ENCODE data around the gene SORCS3. TPM values are rescaled to one million over a fixed set of nuclear protein-coding genes. Genes with fewer than 3 reads are reported as not detected.

SORCS3 gene
- total RNA-seq, 1 donor from 2014 or later = not detected

GRCh38 chr10:104780946-104781595 is 140.0 kb downstream of the SORCS3 start:
- H3K4me3 ChIP-seq (ENCODE audit: low read depth, low read length) = no peak overlapping the region
- no peak for DNase-seq (ENCODE audit: low read depth)
- no peaks in the 10 kb centered on the region for H3K36me3 ChIP-seq (ENCODE audit: control insufficient read depth, insufficient read depth, low read length)
- no peaks in the 10 kb centered on the region for H3K27me3 ChIP-seq (ENCODE audit: control insufficient read depth, insufficient read depth, low read length)
- TF ChIP-seq, protein P1, sequence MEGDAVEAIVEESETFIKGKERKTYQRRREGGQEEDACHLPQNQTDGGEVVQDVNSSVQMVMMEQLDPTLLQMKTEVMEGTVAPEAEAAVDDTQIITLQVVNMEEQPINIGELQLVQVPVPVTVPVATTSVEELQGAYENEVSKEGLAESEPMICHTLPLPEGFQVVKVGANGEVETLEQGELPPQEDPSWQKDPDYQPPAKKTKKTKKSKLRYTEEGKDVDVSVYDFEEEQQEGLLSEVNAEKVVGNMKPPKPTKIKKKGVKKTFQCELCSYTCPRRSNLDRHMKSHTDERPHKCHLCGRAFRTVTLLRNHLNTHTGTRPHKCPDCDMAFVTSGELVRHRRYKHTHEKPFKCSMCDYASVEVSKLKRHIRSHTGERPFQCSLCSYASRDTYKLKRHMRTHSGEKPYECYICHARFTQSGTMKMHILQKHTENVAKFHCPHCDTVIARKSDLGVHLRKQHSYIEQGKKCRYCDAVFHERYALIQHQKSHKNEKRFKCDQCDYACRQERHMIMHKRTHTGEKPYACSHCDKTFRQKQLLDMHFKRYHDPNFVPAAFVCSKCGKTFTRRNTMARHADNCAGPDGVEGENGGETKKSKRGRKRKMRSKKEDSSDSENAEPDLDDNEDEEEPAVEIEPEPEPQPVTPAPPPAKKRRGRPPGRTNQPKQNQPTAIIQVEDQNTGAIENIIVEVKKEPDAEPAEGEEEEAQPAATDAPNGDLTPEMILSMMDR (IDR thresholded peaks at IDR 0.05; ENCODE audit: insufficient read depth, low read length, severe bottlenecking) = no peak
- no peak for FAIRE-seq

DNA sequence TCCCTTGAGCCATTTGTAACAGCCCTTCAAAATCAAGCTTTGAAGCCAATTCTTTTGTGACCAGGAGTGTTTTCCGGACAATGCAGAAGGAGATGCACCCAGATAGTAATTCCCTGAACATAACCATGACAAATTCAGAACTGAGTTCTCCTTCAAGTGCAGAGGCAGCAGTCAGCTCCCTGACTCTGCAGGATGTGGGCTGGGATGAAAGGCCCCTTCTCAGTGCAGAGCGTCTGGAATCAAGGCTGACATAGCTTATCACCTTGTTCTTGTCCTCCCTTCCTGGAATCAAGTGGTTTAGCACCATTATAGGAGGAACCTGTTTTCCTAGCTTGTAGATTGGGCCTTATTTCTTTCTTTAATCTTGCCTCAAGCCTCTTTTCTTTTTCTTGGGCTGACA is 143.4 kb downstream of the SORCS3 start:
- DNase-seq (ENCODE audit: low read depth) (no peak), FAIRE-seq (no peak)
- no peaks in the 10 kb centered on the region for H3K27me3 ChIP-seq (ENCODE audit: control insufficient read depth, insufficient read depth, low read length)
- H3K36me3 ChIP-seq (ENCODE audit: control insufficient read depth, insufficient read depth, low read length) = no peaks in the 10 kb centered on the region
- H3K4me3 ChIP-seq (ENCODE audit: low read depth, low read length) = no peak overlapping the region
- TF ChIP-seq, protein P1 (IDR thresholded peaks at IDR 0.05; ENCODE audit: insufficient read depth, low read length, severe bottlenecking) = no peak

GRCh38 chr10:104791471-104791870 is 150.4 kb downstream of the SORCS3 start:
- H3K36me3 ChIP-seq (ENCODE audit: control insufficient read depth, insufficient read depth, low read length) = no peaks in the 10 kb centered on the region
- TF ChIP-seq, protein P1 (IDR thresholded peaks at IDR 0.05; ENCODE audit: insufficient read depth, low read length, severe bottlenecking) = no peak
- DNase-seq (ENCODE audit: low read depth) (no peak), FAIRE-seq (no peak)
- no peak overlapping the region for H3K4me3 ChIP-seq (ENCODE audit: low read depth, low read length)
- no peaks in the 10 kb centered on the region for H3K27me3 ChIP-seq (ENCODE audit: control insufficient read depth, insufficient read depth, low read length)

DNA sequence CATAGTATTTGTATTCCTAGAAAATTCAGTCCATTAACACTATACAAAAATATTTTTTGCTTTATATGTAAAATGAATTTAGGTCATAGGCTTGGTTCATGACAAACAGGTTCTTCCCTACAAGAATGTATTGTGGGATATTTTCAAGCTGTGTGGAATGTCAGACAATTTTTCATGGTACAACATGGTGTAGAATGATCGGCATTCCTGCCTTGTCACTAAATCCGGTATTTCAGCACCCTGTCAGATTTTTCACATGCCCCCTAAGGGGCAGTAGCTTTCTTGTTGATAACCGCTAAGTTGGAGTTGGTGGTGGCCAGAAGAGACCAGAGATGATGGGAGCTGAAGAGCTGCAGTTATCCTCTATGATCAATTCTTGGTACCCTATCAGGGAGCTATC is 154.3 kb downstream of the SORCS3 start:
- Histone ChIP-seq H3K27me3 (ENCODE audit: control insufficient read depth, insufficient read depth, low read length) (no peaks in the 10 kb centered on the region), H3K36me3 (ENCODE audit: control insufficient read depth, insufficient read depth, low read length) (no peaks in the 10 kb centered on the region), H3K4me3 (ENCODE audit: low read depth, low read length) (no peak overlapping the region)
- TF ChIP-seq, protein P1 (IDR thresholded peaks at IDR 0.05; ENCODE audit: insufficient read depth, low read length, severe bottlenecking) = no peak
- DNase-seq (ENCODE audit: low read depth) (no peak), FAIRE-seq (no peak)

DNA sequence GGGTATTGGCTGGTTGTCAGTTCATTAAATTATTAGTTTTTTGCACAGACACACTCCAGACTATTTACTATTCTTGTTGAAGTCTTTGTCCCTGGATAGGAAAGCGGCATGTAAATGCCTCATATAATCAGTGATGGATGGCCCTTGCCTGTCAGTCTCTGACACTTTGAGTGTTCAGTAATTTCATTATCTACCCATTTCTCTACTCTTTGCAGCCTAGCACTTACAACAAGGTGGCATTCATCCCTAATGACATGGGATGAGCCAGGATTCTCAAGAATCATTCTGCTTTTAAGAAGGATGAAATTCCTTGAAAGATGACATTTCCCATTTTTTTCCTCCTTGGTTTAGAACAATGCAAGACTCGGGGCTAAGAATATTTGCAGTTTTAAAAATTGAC is 155.7 kb downstream of the SORCS3 start:
- no peak for FAIRE-seq

More for the DNA sequence above, 155.7 kb downstream of the SORCS3 start:
- TF ChIP-seq, protein P1 (IDR thresholded peaks at IDR 0.05; ENCODE audit: insufficient read depth, low read length, severe bottlenecking) = no peak
- Histone ChIP-seq H3K36me3 (ENCODE audit: control insufficient read depth, insufficient read depth, low read length) (no peaks in the 10 kb centered on the region), H3K4me3 (ENCODE audit: low read depth, low read length) (no peak overlapping the region), H3K27me3 (ENCODE audit: control insufficient read depth, insufficient read depth, low read length) (no peaks in the 10 kb centered on the region)
- no peak for DNase-seq (ENCODE audit: low read depth)

Data from bronchial epithelial cell (primary cell).